B cell (primary cell): ENCODE results near the gene VPS45.

ENCODE experiments used
- EZH2 ChIP-seq: IDR thresholded peaks from 2 replicates; pipeline ENCODE4 v1.6.1; 2012; ENCODE audit warnings: borderline replicate concordance, low read depth, mild to moderate bottlenecking, moderate library complexity, low read length; ENCODE audit not compliant: insufficient read depth, poor library complexity, severe bottlenecking
- TF ChIP-seq, protein P1 (sequence below): fragments of 200-600 bp; IDR thresholded peaks from one replicate; pipeline ENCODE4 v1.8.0; 2022; ENCODE audit warnings: antibody characterized with exemption, mild to moderate bottlenecking

DNA sequence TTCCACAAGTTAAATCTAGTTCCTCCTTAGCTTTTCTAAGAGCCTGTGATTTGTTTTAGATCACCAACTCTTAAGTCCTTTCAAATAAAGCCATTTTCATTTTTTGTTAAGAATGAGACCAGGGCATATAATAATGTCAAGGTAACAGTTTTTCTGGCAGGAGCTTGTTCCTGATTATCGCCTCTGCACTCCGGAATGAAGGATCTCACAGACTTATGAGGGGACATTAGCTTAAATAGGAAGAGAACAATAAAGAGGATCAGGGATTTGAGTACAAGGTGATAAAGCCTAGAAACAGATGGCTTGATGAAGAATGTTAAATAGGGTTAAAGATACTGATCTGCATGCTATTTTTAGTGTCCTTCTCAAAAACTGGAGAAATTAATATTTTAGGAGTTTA lies 43.4 kb upstream of the VPS45 start:
- TF ChIP-seq, protein P1, sequence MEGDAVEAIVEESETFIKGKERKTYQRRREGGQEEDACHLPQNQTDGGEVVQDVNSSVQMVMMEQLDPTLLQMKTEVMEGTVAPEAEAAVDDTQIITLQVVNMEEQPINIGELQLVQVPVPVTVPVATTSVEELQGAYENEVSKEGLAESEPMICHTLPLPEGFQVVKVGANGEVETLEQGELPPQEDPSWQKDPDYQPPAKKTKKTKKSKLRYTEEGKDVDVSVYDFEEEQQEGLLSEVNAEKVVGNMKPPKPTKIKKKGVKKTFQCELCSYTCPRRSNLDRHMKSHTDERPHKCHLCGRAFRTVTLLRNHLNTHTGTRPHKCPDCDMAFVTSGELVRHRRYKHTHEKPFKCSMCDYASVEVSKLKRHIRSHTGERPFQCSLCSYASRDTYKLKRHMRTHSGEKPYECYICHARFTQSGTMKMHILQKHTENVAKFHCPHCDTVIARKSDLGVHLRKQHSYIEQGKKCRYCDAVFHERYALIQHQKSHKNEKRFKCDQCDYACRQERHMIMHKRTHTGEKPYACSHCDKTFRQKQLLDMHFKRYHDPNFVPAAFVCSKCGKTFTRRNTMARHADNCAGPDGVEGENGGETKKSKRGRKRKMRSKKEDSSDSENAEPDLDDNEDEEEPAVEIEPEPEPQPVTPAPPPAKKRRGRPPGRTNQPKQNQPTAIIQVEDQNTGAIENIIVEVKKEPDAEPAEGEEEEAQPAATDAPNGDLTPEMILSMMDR = no peak
- TF ChIP-seq EZH2 = no peak
